Mammary epithelial cell (primary cell): Measurements from ENCODE around the gene SIGLEC6.

Source experiments
- CTCF ChIP-seq, 2 donors: IDR thresholded peaks in 1 of 2; conservative IDR thresholded peaks in 1 of 2; 2 replicates each; pipeline ENCODE4 v1.5.1; 2011 to 2012; ENCODE audit warnings: inconsistent platforms in 2 of 2, low read length in 2 of 2, mild to moderate bottlenecking in 2 of 2, control low read depth in 1 of 2, low read depth in 1 of 2; ENCODE audit not compliant: insufficient read depth in 1 of 2; ENCODE audit errors: extremely low read depth in 1 of 2
- EZH2 ChIP-seq: IDR thresholded peaks from 2 replicates; pipeline ENCODE4 v1.6.1; 2012; ENCODE audit warnings: low read length, inconsistent platforms, borderline replicate concordance

- no peak for TF ChIP-seq CTCF (conservative IDR thresholded peaks at IDR 0.05 in 1 of 2, IDR thresholded peaks at IDR 0.05 in 1 of 2; ENCODE audit: extremely low read depth in 1 of 2, insufficient read depth in 1 of 2, low read depth in 1 of 2, low read length in 2 of 2)
- TF ChIP-seq EZH2, result no peak
Observed at GRCh38 chr19:51513968-51514367, 17.5 kb downstream of the SIGLEC6 start.
